HepG2 (cell line): Measurements from ENCODE around the gene GNPAT. TPM values are rescaled to one million over a fixed set of nuclear protein-coding genes. Genes with fewer than 3 reads are reported as not detected.

Source experiments
- ATAC-seq: fragments of 200-7000 bp; cut with Tn5 transposase; 3 replicates; pipeline ENCODE4 v1.9.1; 2020; ENCODE audit warnings: mild to moderate bottlenecking, moderate library complexity
- BruUV-seq: library from RNA; stranded (reverse); fragments of 400-500 nt; replicated peaks from 2 replicates; lab custom pipeline; 2021; lab: Mats Ljungman, UMichigan
- CTCF ChIA-PET: fragments of 300-600 bp; formaldehyde crosslinking; extraction: SDS; loops from one replicate; lab custom pipeline; 2021; ENCODE audit warnings: low total read pairs, inconsistent platforms, low intra/inter-chr PET ratio; lab: Yijun Ruan, JAX
- POLR2A ChIA-PET: fragments of 350-600 bp; sonication (Branson Sonifier 250); formaldehyde crosslinking; loops from one replicate; lab custom pipeline; 2020; ENCODE audit warnings: antibody characterized with exemption, inconsistent platforms; lab: Yijun Ruan, JAX
- DNase-seq: peaks from one replicate; pipeline ENCODE4 v3.0.0-alpha.2; 2015; ENCODE audit warnings: low spot score
- FAIRE-seq: peaks from 3 replicates; lab custom pipeline; 2011; peaks lifted over from hg19 to GRCh38; lab: Jason Lieb, UNC
- H2AFZ ChIP-seq: one replicate; pipeline ENCODE4 v1.6.1; 2011; ENCODE audit warnings: low read length, inconsistent platforms
- H3K27ac ChIP-seq: fragments of 300-600 bp; 3 replicates; pipeline ENCODE4 v1.8.0; 2011; ENCODE audit warnings: mixed run types, mild to moderate bottlenecking, mixed read lengths, low read length, inconsistent platforms; ENCODE audit not compliant: insufficient read depth; ENCODE audit errors: extremely low read length
- H3K27me3 ChIP-seq, 2 experiments: fragments of 200-600 bp in 1 of 2; 2 replicates in 1 of 2; 3 replicates in 1 of 2; pipeline versions ENCODE4 v1.6.0 to v1.8.0; 2011; ENCODE audit warnings: low read length in 2 of 2, mild to moderate bottlenecking in 2 of 2, moderate library complexity in 2 of 2, inconsistent platforms in 1 of 2; ENCODE audit not compliant: insufficient read depth in 2 of 2, control insufficient read depth in 1 of 2
- H3K36me3 ChIP-seq, 2 experiments: fragments of 200-600 bp in 1 of 2; replicated peaks in 1 of 2; 2 replicates in 1 of 2; 3 replicates in 1 of 2; pipeline versions ENCODE4 v1.5.1 to v1.8.0; 2011; ENCODE audit warnings: low read length in 2 of 2, inconsistent platforms in 1 of 2; ENCODE audit not compliant: insufficient read depth in 2 of 2, control insufficient read depth in 1 of 2
- H3K4me1 ChIP-seq: 2 replicates; pipeline ENCODE4 v1.5.1; 2012; ENCODE audit warnings: low read length, inconsistent platforms; ENCODE audit not compliant: insufficient read depth
- H3K4me2 ChIP-seq: 2 replicates; pipeline ENCODE4 v1.6.0; 2011; ENCODE audit warnings: low read depth, low read length, inconsistent platforms
- H3K4me3 ChIP-seq, 3 experiments: fragments of 200-600 bp in 1 of 3; sonication (generic), shearing (Covaris generic) in 1 of 3; replicated peaks in 1 of 3; 2 replicates each; pipeline ENCODE4 v1.5.1; 2011 to 2016; ENCODE audit warnings: low read length in 3 of 3, inconsistent platforms in 2 of 3, low read depth in 2 of 3, mild to moderate bottlenecking in 2 of 3, control low read depth in 1 of 3, mixed read lengths in 1 of 3; ENCODE audit not compliant: insufficient read depth in 1 of 3
- H3K79me2 ChIP-seq: one replicate; pipeline ENCODE4 v1.6.1; 2011; ENCODE audit warnings: low read length, inconsistent platforms; ENCODE audit not compliant: insufficient read depth
- H3K9ac ChIP-seq: 2 replicates; pipeline ENCODE4 v1.6.0; 2011; ENCODE audit warnings: mild to moderate bottlenecking, low read depth, low read length, inconsistent platforms; ENCODE audit not compliant: insufficient read depth
- H3K9me3 ChIP-seq: 2 replicates; pipeline ENCODE4 v1.5.1; 2012; ENCODE audit warnings: mild to moderate bottlenecking, low read length
- H4K20me1 ChIP-seq: 2 replicates; pipeline ENCODE4 v1.6.0; 2011; ENCODE audit warnings: inconsistent platforms, mild to moderate bottlenecking, low read length, moderate library complexity; ENCODE audit not compliant: insufficient read depth
- CEBPB ChIP-seq: IDR thresholded peaks from 2 replicates; pipeline ENCODE4 v1.6.1; 2011; ENCODE audit warnings: low read depth, low read length, improper control_type of control experiment, borderline replicate concordance
- HDAC2 ChIP-seq: sonication (generic); formaldehyde crosslinking; IDR thresholded peaks from 2 replicates; pipeline ENCODE4 v1.4.0; 2020; ENCODE audit warnings: missing genetic modification reagents
- MZF1 ChIP-seq: sonication (generic); formaldehyde crosslinking; IDR thresholded peaks from 2 replicates; pipeline ENCODE4 v1.8.1; 2023; ENCODE audit warnings: mild to moderate bottlenecking, missing genetic modification reagents, borderline replicate concordance
- SMAD3 ChIP-seq: sonication (generic); formaldehyde crosslinking; IDR thresholded peaks from 2 replicates; pipeline ENCODE4 v1.4.0; 2020; ENCODE audit warnings: missing genetic modification reagents
- SP2 ChIP-seq: sonication (generic); formaldehyde crosslinking; IDR thresholded peaks from 2 replicates; pipeline ENCODE4 v1.5.1; 2020; ENCODE audit warnings: mild to moderate bottlenecking, missing genetic modification reagents
- SYNCRIP ChIP-seq: fragments of 200-400 bp; formaldehyde crosslinking; IDR thresholded peaks from 2 replicates; pipeline ENCODE4 v1.6.1; 2018; ENCODE audit warnings: mild to moderate bottlenecking, low read depth, low read length; ENCODE audit not compliant: insufficient read depth
- XRCC5 ChIP-seq: fragments of 200-400 bp; formaldehyde crosslinking; optimal IDR thresholded peaks from 2 replicates; pipeline ENCODE3; 2017; ENCODE audit warnings: mild to moderate bottlenecking, low read length
- ZMYM3 ChIP-seq: sonication (generic); formaldehyde crosslinking; IDR thresholded peaks from 2 replicates; pipeline ENCODE4 v1.5.1; 2020; ENCODE audit warnings: mild to moderate bottlenecking, missing genetic modification reagents
- ZNF17 ChIP-seq: sonication (generic); formaldehyde crosslinking; IDR thresholded peaks from 2 replicates; pipeline ENCODE4 v1.5.0; 2020; ENCODE audit warnings: mild to moderate bottlenecking, missing genetic modification reagents
- ZNF34 ChIP-seq: sonication (generic); formaldehyde crosslinking; IDR thresholded peaks from 2 replicates; pipeline ENCODE4 v1.4.0; 2020; ENCODE audit warnings: mild to moderate bottlenecking, missing genetic modification reagents, borderline replicate concordance
- ZNF451 ChIP-seq: sonication (generic); formaldehyde crosslinking; IDR thresholded peaks from 2 replicates; pipeline ENCODE4 v1.5.0; 2020; ENCODE audit warnings: mild to moderate bottlenecking, missing genetic modification reagents
- ZNF660 ChIP-seq: sonication (generic); formaldehyde crosslinking; IDR thresholded peaks from 2 replicates; pipeline ENCODE4 v1.5.1; 2020; ENCODE audit warnings: mild to moderate bottlenecking, low read depth, missing genetic modification reagents, borderline replicate concordance
- ZNF788 ChIP-seq: sonication (generic); formaldehyde crosslinking; IDR thresholded peaks from 2 replicates; pipeline ENCODE4 v1.5.0; 2020; ENCODE audit warnings: mild to moderate bottlenecking, missing genetic modification reagents, borderline replicate concordance
- WGBS: methylation state at CpG from one replicate; pipeline ENCODE4 v1.1.6; 2017; ENCODE audit warnings: low lambda C conversion rate; 5-methylcytosine and 5-hydroxymethylcytosine counted together
- in situ Hi-C: cut with HindIII; loops from 2 replicates; pipeline ENCODE4 v1.10.0; 2017; ENCODE audit warnings: low pct_unique_long_range_greater_than_20kb; ENCODE audit not compliant: extremely low pct_ligation_motif_present
- intact Hi-C: fragments of 100-400 bp; cut with micrococcal nuclease; formaldehyde crosslinking; loops from one replicate; pipeline ENCODE4 v1.10.0; 2022; ENCODE audit not compliant: unreplicated experiment
- polyA plus RNA-seq, 8 experiments: library from polyadenylated mRNA; depleted of rRNA in 3 of 8; stranded (reverse) in 7 of 8; unstranded in 1 of 8; fragments of >200 nt; fragmentation: Illumina TruSeq in 4 of 8; extraction: Trizol in 4 of 8; gene quantifications; 2 replicates each; pipeline versions ENCODE4 v1.2.1 to v1.2.3, GENCODE V29; 2011 to 2016; ENCODE audit warnings: low read depth in 4 of 8, missing spikeins in 1 of 8, mixed read lengths in 1 of 8; ENCODE audit not compliant: insufficient read depth in 1 of 8
- total RNA-seq, 5 experiments: library from RNA; depleted of rRNA; stranded (reverse); fragments of >200 nt; fragmentation: Illumina TruSeq; extraction: Trizol; gene quantifications; 2 replicates each; pipeline ENCODE4 v1.2.3, GENCODE V29; 2016; ENCODE audit warnings: low read depth in 1 of 5
- TF ChIP-seq, protein P1 (sequence below): sonication (generic); formaldehyde crosslinking; IDR thresholded peaks from 2 replicates; pipeline ENCODE4 v1.4.0; 2020; ENCODE audit warnings: missing genetic modification reagents
- TF ChIP-seq, protein P2 (sequence below): sonication (generic); formaldehyde crosslinking; IDR thresholded peaks from 2 replicates; pipeline ENCODE4 v1.8.1; 2023; ENCODE audit warnings: mild to moderate bottlenecking, missing genetic modification reagents
- TF ChIP-seq, protein P3 (sequence below): sonication (generic); formaldehyde crosslinking; IDR thresholded peaks from 2 replicates; pipeline ENCODE4 v1.5.0; 2020; ENCODE audit warnings: mild to moderate bottlenecking, missing genetic modification reagents
- TF ChIP-seq, protein P4 (sequence below): sonication (generic); formaldehyde crosslinking; IDR thresholded peaks from 2 replicates; pipeline ENCODE4 v1.4.0; 2020; ENCODE audit warnings: mild to moderate bottlenecking, missing genetic modification reagents
- TF ChIP-seq, protein P5 (sequence below): sonication (generic); formaldehyde crosslinking; IDR thresholded peaks from 2 replicates; pipeline ENCODE4 v1.5.0; 2020; ENCODE audit warnings: missing genetic modification reagents

Gene GNPAT
- total and polyA plus RNA-seq, 2 of the 13 experiments (the other 11 are each of a cell fraction or from before 2014, with no cell fraction given) = 58.3 to 114 TPM

DNA sequence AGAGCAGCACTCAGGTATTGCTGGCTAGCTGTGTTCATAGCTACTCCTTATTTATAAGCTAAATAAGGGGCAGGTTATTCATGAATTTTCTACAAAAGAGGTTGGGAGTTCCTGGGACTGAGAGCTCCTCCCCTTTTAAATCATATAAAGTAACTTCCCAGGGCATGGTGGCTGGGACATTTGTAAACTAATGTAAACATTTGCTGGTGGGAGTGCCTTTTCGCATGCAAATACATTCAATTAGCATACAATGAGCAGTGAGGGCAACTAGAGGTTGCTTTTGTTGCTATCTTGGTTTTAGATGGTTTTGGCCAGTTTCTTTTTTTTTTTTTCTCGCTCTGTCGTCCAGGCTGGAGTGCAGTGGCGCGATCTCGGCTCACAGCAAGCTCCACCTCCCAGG lies 43.4 kb downstream of the GNPAT start (continued):
- TF ChIP-seq, protein P1, sequence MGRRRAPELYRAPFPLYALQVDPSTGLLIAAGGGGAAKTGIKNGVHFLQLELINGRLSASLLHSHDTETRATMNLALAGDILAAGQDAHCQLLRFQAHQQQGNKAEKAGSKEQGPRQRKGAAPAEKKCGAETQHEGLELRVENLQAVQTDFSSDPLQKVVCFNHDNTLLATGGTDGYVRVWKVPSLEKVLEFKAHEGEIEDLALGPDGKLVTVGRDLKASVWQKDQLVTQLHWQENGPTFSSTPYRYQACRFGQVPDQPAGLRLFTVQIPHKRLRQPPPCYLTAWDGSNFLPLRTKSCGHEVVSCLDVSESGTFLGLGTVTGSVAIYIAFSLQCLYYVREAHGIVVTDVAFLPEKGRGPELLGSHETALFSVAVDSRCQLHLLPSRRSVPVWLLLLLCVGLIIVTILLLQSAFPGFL (CRISPR knock-in tag) = no peak
- TF ChIP-seq SMAD3 (CRISPR knock-in tag) (no peak), CEBPB (no peak), ZNF660 (no peak), ZNF788 (CRISPR knock-in tag) (no peak)
- TF ChIP-seq, protein P2, sequence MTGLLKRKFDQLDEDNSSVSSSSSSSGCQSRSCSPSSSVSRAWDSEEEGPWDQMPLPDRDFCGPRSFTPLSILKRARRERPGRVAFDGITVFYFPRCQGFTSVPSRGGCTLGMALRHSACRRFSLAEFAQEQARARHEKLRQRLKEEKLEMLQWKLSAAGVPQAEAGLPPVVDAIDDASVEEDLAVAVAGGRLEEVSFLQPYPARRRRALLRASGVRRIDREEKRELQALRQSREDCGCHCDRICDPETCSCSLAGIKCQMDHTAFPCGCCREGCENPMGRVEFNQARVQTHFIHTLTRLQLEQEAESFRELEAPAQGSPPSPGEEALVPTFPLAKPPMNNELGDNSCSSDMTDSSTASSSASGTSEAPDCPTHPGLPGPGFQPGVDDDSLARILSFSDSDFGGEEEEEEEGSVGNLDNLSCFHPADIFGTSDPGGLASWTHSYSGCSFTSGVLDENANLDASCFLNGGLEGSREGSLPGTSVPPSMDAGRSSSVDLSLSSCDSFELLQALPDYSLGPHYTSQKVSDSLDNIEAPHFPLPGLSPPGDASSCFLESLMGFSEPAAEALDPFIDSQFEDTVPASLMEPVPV (CRISPR knock-in tag) = no peak

DNA sequence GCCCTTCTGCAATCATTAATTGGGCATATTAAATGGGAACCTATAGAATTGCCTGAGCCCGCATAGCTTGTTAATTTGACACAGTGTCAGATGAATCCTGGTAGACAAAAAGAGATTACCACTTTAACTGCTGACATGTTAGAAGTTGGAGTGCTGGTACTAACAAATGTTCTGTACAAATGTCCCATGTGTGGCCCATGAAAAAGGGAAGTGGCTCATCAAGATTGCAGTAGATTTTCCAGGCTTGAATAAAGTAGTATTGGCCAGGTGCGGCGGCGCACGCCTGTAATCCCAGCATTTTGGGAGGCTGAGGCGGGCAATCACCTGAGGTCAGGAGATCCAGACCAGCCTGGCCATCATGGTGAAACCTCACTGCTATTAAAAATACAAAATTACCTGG lies 45.6 kb downstream of the GNPAT start:
- intact Hi-C loops (no loop called here), in situ Hi-C loops (no loop called here)
- FAIRE-seq (no peak), ATAC-seq (no peak), DNase-seq (no peak)
- BruUV-seq = no TSS peak
- ChIA-PET CTCF (no interaction called here), POLR2A (no interaction called here)
- Histone ChIP-seq H3K9me3 (no peaks in the 10 kb centered on the region), H3K27ac (no peak overlapping the region), H3K4me1 (no peaks in the 10 kb centered on the region), H3K9ac (no peak overlapping the region), H4K20me1 (no peaks in the 10 kb centered on the region), H3K4me2 (no peak overlapping the region), H3K27me3 (no peaks in the 10 kb centered on the region), H2AFZ (no peak overlapping the region), H3K79me2 (no peaks in the 10 kb centered on the region), H3K4me3 (no peak overlapping the region), H3K36me3 (no peaks in the 10 kb centered on the region)
- WGBS = 91% methylated on average over 6 of the region's 6 CpGs
- TF ChIP-seq SYNCRIP (no peak), HDAC2 (CRISPR knock-in tag) (no peak), XRCC5 (no peak), ZNF34 (CRISPR knock-in tag) (no peak), ZNF17 (no peak), SP2 (CRISPR knock-in tag) (no peak), ZNF451 (CRISPR knock-in tag) (no peak), MZF1 (CRISPR knock-in tag) (no peak), ZMYM3 (CRISPR knock-in tag) (no peak)
- TF ChIP-seq, protein P3, sequence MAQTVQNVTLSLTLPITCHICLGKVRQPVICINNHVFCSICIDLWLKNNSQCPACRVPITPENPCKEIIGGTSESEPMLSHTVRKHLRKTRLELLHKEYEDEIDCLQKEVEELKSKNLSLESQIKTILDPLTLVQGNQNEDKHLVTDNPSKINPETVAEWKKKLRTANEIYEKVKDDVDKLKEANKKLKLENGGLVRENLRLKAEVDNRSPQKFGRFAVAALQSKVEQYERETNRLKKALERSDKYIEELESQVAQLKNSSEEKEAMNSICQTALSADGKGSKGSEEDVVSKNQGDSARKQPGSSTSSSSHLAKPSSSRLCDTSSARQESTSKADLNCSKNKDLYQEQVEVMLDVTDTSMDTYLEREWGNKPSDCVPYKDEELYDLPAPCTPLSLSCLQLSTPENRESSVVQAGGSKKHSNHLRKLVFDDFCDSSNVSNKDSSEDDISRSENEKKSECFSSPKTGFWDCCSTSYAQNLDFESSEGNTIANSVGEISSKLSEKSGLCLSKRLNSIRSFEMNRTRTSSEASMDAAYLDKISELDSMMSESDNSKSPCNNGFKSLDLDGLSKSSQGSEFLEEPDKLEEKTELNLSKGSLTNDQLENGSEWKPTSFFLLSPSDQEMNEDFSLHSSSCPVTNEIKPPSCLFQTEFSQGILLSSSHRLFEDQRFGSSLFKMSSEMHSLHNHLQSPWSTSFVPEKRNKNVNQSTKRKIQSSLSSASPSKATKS = no peak
- TF ChIP-seq, protein P4, sequence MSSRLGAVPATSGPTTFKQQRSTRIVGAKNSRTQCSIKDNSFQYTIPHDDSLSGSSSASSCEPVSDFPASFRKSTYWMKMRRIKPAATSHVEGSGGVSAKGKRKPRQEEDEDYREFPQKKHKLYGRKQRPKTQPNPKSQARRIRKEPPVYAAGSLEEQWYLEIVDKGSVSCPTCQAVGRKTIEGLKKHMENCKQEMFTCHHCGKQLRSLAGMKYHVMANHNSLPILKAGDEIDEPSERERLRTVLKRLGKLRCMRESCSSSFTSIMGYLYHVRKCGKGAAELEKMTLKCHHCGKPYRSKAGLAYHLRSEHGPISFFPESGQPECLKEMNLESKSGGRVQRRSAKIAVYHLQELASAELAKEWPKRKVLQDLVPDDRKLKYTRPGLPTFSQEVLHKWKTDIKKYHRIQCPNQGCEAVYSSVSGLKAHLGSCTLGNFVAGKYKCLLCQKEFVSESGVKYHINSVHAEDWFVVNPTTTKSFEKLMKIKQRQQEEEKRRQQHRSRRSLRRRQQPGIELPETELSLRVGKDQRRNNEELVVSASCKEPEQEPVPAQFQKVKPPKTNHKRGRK (CRISPR knock-in tag) = no peak
- TF ChIP-seq, protein P5, sequence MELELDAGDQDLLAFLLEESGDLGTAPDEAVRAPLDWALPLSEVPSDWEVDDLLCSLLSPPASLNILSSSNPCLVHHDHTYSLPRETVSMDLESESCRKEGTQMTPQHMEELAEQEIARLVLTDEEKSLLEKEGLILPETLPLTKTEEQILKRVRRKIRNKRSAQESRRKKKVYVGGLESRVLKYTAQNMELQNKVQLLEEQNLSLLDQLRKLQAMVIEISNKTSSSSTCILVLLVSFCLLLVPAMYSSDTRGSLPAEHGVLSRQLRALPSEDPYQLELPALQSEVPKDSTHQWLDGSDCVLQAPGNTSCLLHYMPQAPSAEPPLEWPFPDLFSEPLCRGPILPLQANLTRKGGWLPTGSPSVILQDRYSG (CRISPR knock-in tag) = no peak
